GM21825 (cell line): ENCODE results near the gene CUL9.

Experiments used
- ATAC-seq: cut with Tn5 transposase; IDR thresholded peaks from one replicate; pipeline ENCODE4 v1.9.1; 2021; ENCODE audit warnings: mild to moderate bottlenecking, moderate library complexity; ENCODE audit not compliant: unreplicated experiment

Gene CUL9

GRCh38 chr6:43269273-43270007 lies 87.4 kb downstream of the CUL9 start:
- no peak for ATAC-seq

- ATAC-seq, result no peak
These were observed 89.3 kb downstream of the CUL9 start for GRCh38 chr6:43271103-43271815.

GRCh38 chr6:43271944-43272343 lies 89.9 kb downstream of the CUL9 start:
- ATAC-seq, result no peak

- no peak for ATAC-seq
These were observed 91.7 kb downstream of the CUL9 start for GRCh38 chr6:43273707-43274106.
